SU-DHL-6 (cell line): ENCODE data around the gene UBE2E3.

Source experiments
- H2AFZ ChIP-seq: fragments of 200-600 bp; sonication (generic); 2 replicates; pipeline ENCODE4 v1.6.1; 2014; ENCODE audit warnings: low read depth, mild to moderate bottlenecking, moderate library complexity, mixed read lengths, antibody characterized with exemption, low read length; ENCODE audit not compliant: severe bottlenecking
- H3F3A ChIP-seq: fragments of 200-600 bp; shearing (Covaris generic); 2 replicates; pipeline ENCODE4 v1.6.0; 2016; ENCODE audit warnings: antibody characterized with exemption, mild to moderate bottlenecking; ENCODE audit not compliant: insufficient read depth
- H3K27ac ChIP-seq: fragments of 200-600 bp; sonication (generic); 2 replicates; pipeline ENCODE4 v1.5.1; 2016; ENCODE audit warnings: low read depth, mild to moderate bottlenecking, low read length, moderate library complexity, mixed read lengths
- H3K27me3 ChIP-seq: fragments of 200-600 bp; sonication (generic), shearing (Covaris generic); 2 replicates; pipeline ENCODE4 v1.6.0; 2014; ENCODE audit warnings: mild to moderate bottlenecking, low read length
- H3K36me3 ChIP-seq: fragments of 200-600 bp; sonication (generic); 2 replicates; pipeline ENCODE4 v1.6.1; 2014; ENCODE audit warnings: mild to moderate bottlenecking, low read length, mixed read lengths
- H3K4me2 ChIP-seq: fragments of 300-600, 200-600 bp; shearing (Covaris generic), sonication (generic); 2 replicates; pipeline ENCODE4 v1.6.0; 2014; ENCODE audit warnings: low read length, low read depth, mild to moderate bottlenecking; ENCODE audit not compliant: poor library complexity, severe bottlenecking
- H3K4me3 ChIP-seq: fragments of 200-600 bp; sonication (generic); 2 replicates; pipeline ENCODE4 v1.5.1; 2014; ENCODE audit warnings: antibody characterized with exemption, low read length, mild to moderate bottlenecking, mixed read lengths; ENCODE audit not compliant: insufficient read depth, poor library complexity, severe bottlenecking
- H3K79me2 ChIP-seq: fragments of 200-600 bp; sonication (generic); 2 replicates; pipeline ENCODE4 v1.6.1; 2014; ENCODE audit warnings: mild to moderate bottlenecking, low read length, moderate library complexity; ENCODE audit not compliant: insufficient read depth
- H3K9ac ChIP-seq: fragments of 200-600 bp; sonication (generic); 2 replicates; pipeline ENCODE4 v1.7.0; 2014; ENCODE audit warnings: mild to moderate bottlenecking, low read length
- H3K9me2 ChIP-seq: fragments of 200-600 bp; sonication (generic); replicated peaks from 2 replicates; pipeline ENCODE4 v1.6.1; 2014; ENCODE audit warnings: low read length; ENCODE audit not compliant: insufficient read depth
- H3K9me3 ChIP-seq: fragments of 200-600 bp; sonication (generic); 2 replicates; pipeline ENCODE4 v1.6.1; 2014; ENCODE audit warnings: low read length, mixed read lengths; ENCODE audit not compliant: insufficient read depth
- H4K20me1 ChIP-seq: fragments of 200-600 bp; sonication (generic); 2 replicates; pipeline ENCODE4 v1.6.1; 2014; ENCODE audit warnings: low read depth, mild to moderate bottlenecking, antibody characterized with exemption, low read length, moderate library complexity, mixed read lengths
- CTCF ChIP-seq: fragments of 200-600 bp; sonication (generic); IDR thresholded peaks from one replicate; pipeline ENCODE4 v1.5.1; 2017; ENCODE audit warnings: antibody characterized with exemption, mild to moderate bottlenecking, low read length, moderate library complexity; ENCODE audit not compliant: insufficient read depth, poor library complexity, severe bottlenecking
- EZH2phosphoT487 ChIP-seq: fragments of 200-600 bp; sonication (generic), shearing (Covaris generic); conservative IDR thresholded peaks from 2 replicates; pipeline ENCODE4 v1.6.1; 2018; ENCODE audit warnings: mild to moderate bottlenecking, antibody characterized with exemption, low read length, moderate library complexity, mixed read lengths

Gene UBE2E3

DNA sequence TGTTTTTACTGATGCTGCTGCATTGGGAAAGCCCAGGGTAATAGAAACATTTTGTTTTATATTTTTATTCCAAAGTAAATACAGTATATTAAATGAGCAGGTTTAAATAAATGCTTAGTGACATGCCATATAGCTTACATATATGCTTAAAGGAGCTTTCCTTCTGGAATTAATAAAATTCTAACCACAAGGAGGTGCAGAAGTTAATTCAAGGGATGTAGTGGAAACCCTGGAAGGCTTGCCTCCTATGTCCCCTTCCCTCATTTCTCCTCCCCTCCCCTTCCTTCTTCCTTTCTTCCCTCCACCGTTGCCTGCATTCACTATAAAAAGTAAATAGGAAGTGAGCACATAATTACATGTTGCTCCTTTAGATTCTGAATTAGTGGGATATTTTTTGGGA is 96.3 kb downstream of the UBE2E3 start:
- no peak overlapping the region for H3K4me2 ChIP-seq
- H3K27ac ChIP-seq, result no peak overlapping the region
- H3K36me3 ChIP-seq, result no peaks in the 10 kb centered on the region
- no peak overlapping the region for H2AFZ ChIP-seq
- H3K79me2 ChIP-seq, result no peaks in the 10 kb centered on the region
- no peaks in the 10 kb centered on the region for H3F3A ChIP-seq
- H3K9ac ChIP-seq, result no peak overlapping the region
- no peaks in the 10 kb centered on the region for H3K9me3 ChIP-seq
- H3K4me3 ChIP-seq, result no peak overlapping the region
- no peaks in the 10 kb centered on the region for H4K20me1 ChIP-seq
- no peaks in the 10 kb centered on the region for H3K9me2 ChIP-seq
- no peaks in the 10 kb centered on the region for H3K27me3 ChIP-seq
- TF ChIP-seq EZH2phosphoT487 (no peak), CTCF (no peak)

DNA sequence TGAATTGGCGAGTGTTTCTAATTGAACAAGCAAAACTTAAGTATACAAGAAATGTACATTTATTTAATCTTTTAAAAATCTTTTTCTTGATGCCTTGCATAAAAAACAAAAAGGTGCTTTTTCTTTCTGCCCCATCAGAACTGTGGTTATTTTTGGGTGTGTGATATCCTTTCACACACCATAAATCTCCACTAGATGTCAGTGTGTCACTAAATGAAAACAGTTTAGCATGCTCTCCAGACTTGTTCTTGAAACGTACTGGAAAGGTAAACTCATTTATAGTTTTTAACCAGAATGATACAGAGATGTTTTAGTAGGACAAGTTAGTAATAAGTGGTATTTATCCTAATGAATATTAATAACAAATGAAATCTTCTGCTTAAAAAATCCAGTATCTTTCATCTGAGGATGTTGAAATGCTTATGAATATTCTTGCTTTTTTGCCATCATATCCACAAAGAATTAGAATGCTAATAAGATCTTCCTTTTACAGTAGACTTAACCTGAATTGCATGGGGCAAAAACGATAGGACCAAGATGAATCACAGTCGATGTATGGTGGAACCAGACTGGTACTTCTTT is 96.8 kb downstream of the UBE2E3 start:
- H3K9ac ChIP-seq, result no peak overlapping the region
- no peaks in the 10 kb centered on the region for H3K27me3 ChIP-seq
- no peak overlapping the region for H3K27ac ChIP-seq
- H2AFZ ChIP-seq, result no peak overlapping the region
- no peaks in the 10 kb centered on the region for H4K20me1 ChIP-seq
- no peaks in the 10 kb centered on the region for H3K9me3 ChIP-seq
- no peaks in the 10 kb centered on the region for H3K79me2 ChIP-seq
- H3F3A ChIP-seq, result no peaks in the 10 kb centered on the region
- no peak overlapping the region for H3K4me2 ChIP-seq
- TF ChIP-seq EZH2phosphoT487, result no peak
- TF ChIP-seq CTCF, result peak; percentile 72
- no peaks in the 10 kb centered on the region for H3K9me2 ChIP-seq
- no peaks in the 10 kb centered on the region for H3K36me3 ChIP-seq
- H3K4me3 ChIP-seq, result no peak overlapping the region

DNA sequence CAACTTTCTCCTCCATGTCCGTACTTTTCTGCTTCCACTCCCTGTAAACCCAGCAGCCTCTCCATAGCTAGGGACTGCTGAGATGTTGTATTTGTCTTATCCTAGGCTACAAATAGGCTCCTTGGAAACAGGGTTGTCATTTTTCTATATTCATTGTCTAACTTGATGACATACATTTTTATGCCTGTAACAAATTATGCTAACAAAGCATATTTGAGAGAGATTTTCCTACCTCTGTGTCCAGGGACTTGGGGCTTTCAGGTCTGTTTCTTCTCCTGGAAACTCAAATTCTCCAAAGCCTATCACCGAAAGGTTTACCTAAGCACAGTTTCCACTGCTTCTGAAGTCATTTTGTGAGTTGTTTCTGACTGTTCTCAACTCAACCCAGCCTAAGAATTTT is 102.7 kb downstream of the UBE2E3 start:
- TF ChIP-seq CTCF (no peak), EZH2phosphoT487 (no peak)
- Histone ChIP-seq H3K9me3 (no peaks in the 10 kb centered on the region), H3F3A (no peaks in the 10 kb centered on the region)

More for the DNA sequence above, 102.7 kb downstream of the UBE2E3 start:
- H3K9me2 ChIP-seq, result no peaks in the 10 kb centered on the region
- no peaks in the 10 kb centered on the region for H3K79me2 ChIP-seq
- no peaks in the 10 kb centered on the region for H4K20me1 ChIP-seq
- no peaks in the 10 kb centered on the region for H3K27me3 ChIP-seq
- H3K36me3 ChIP-seq, result no peaks in the 10 kb centered on the region
- no peak overlapping the region for H3K27ac ChIP-seq
- no peak overlapping the region for H2AFZ ChIP-seq
- no peak overlapping the region for H3K4me2 ChIP-seq
- H3K4me3 ChIP-seq, result no peak overlapping the region
- H3K9ac ChIP-seq, result no peak overlapping the region
